Inflammatory macrophage treated with lipopolysaccharide for 1 hour (primary cell): Measurements from ENCODE around the gene B4GALT1.
"Not testable (repeated sequence)": the region's sequence is repeated elsewhere in the genome, so short reads cannot be mapped to it uniquely, and the experiment has no call there.

Experiments
- DNase-seq, 2 donors: peaks; one replicate each; pipeline ENCODE4 v3.0.0-alpha.2; 2020 to 2022

B4GALT1 gene

DNA sequence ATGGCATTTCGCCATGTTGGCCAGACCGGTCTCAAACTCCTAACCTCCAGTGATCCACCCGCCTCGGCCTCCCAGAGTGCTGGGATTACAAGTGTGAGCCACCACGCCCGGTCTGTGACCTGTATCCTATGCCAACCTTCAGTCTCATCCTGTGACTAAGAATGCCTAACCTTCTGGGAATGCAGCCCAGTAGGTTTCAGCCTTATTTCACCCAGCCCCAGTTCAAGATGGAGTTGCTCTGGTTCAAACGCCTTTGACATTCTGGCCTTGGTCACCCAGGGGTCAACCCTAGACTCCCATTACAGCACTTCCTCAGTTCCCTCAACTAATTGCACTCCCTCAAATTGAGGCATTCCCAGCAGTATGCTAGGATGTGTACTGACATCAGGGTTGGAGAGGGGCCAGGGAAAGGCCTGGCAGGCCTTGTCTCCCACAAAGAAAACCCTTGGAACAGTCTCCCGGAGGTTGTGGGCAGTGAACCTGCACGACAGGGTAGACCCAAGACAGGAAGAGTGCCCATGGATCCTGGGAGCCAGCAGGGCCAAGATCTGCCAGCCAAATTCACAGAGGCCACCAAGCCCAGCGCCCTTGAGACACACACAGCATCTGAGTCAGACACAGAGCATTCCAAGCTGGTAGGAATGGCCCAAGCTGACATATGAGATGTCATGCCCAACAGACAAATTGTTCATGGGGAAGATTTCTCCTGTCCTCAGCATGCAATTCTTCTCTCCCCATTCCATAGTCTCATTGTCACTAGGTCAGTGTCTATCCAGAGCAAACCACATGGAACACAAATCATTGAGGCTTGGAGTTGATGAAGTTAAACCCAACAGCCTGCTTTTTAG, 65.8 kb downstream of the B4GALT1 start:
- no peak for DNase-seq

DNA sequence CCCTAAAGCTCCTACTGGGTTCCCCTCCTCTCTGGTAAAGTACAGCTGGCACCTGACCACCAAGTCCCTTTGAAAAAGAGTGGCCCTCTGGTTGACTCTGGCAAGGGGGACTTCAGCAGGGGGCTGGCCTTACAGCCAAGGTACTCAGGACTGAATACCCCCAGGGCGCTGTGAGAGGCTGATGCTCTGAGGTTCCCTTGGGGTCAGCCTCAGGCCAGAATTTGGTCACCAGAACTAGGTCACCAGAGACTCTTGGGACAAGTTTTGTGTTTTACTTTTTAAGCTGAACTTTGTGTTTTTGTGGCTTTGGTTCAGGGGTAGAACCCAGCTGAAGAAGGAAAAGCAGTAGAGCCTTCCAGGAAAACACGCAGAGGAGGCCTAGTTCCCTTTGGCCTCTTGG, 67.4 kb downstream of the B4GALT1 start:
- no peak for DNase-seq

GRCh38 chr9:33097192-33097591, 69.9 kb downstream of the B4GALT1 start:
- DNase-seq, result no peak

DNA sequence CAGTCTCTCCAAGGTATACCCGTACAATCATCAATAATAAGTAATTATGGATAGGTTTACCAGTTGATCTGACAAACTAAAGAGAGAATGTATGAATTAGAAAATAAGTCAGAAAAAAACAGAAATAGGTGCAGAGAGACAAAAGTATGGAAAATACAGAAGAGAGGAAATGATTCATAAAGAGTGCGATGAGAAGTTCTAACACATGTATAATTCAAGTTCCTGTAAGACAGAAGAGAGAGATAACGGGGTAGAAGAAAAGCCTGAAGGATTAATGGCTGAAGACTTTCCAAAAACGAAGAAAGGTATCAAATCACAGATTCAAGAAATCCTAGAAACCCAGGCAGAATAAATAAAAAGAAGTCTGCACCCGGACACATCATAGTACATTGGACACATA, 74.5 kb downstream of the B4GALT1 start:
- DNase-seq, result no peak

DNA sequence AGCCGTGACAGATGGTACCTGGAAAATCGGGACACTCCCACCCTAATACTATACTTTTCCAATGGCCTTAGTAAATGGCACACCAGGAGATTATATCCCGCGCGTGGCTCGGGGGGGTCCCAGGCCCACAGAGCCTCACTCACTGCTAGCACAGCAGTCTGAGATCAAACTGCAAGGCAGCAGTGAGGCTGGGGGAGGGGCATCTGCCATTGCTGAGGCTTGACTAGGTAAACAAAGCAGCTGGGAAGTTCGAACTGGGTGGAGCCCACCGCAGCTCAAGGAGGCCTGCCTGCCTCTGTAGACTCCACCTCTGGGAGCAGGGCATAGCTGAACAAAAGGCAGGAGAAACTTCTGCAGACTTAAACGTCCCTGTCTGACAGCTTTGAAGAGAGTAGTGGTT, 81.5 kb downstream of the B4GALT1 start:
- not testable (repeated sequence) for DNase-seq

- DNase-seq, result peak; percentile 55 to 58
These were observed 84.4 kb downstream of the B4GALT1 start for GRCh38 chr9:33082538-33083326.

DNA sequence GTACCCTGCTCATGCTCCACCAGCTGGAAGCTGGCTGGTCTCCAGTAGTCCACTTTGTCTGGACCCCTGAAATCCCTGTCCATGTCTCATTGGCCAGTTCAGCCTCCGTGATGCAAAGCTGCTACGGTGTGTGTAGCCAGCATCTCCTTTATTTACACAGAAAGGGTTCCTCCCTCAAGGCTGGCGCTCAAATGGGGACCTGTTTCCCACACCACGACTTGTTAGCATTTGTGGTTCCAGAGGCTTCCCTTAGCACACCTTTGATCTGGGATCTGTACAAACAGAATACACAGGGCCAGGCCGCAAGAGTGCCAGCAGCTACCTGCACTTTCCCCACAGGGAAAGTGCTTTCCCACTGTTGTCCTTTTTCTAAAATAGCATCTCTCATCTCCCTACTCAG, 85.0 kb downstream of the B4GALT1 start:
- DNase-seq, result no peak

DNA sequence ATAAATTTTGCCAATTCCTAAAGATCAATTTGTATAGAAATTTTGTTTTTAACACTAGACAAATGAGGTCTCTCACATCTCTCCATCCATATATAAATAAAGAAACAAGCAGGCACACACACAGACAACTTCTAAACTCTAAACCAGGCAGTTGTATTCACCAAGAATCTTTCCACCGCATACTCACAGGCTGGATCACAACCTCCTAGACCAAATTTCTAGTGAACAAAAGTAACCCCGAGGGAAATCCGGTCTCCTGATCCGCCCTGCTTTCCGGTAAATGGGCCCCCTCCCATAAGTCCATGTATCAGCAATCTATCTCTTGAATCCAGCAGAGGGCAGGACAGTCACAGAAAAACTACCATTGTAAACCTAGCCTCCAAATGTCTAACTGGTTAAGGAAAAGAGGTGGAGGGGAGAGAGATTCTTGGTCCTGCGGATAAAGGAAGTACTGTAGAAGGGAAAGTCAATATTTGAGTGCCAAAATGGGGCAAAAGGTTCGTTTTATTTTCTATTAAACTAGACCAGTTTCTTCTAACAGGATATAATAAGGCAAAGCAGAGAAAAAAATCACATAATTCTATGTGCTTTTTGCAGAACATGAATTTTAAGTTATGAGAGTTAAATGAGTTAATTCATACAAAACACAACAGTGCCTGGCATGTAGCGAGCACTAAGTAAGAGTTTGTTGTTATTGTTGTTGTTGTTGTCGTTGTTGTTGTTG, 85.8 kb downstream of the B4GALT1 start:
- DNase-seq, result peak; percentile 64 to 77

- no peak for DNase-seq
These were observed 86.6 kb downstream of the B4GALT1 start for GRCh38 chr9:33080534-33080933.

GRCh38 chr9:33076046-33077004, 90.8 kb downstream of the B4GALT1 start, which contains the start of gene SMU1:
SMU1 (minus strand) TSS chr9:33076674; CDS start chr9:33076608, 66 bp downstream.
- peak; percentile 96 to 97 for DNase-seq

DNA sequence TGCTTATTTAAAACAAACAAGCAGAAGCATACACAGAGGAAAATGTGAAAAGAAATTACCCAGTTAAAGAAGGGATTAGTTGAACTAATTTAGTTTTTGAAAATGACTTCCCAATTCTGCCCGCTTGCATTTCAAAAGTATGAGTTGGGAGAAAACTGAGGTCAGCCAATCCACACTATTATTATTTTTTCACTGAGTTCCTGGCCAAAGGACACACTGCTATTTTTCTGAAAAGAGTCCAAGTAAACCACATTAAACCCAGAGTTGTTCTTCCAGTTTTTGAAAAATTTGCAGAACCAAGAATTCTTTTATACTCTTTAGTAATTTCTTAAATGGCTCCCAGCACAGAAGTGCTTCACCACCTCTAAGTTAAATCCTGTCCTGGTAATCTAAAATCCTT, 98.1 kb downstream of the B4GALT1 start:
- no peak for DNase-seq

DNA sequence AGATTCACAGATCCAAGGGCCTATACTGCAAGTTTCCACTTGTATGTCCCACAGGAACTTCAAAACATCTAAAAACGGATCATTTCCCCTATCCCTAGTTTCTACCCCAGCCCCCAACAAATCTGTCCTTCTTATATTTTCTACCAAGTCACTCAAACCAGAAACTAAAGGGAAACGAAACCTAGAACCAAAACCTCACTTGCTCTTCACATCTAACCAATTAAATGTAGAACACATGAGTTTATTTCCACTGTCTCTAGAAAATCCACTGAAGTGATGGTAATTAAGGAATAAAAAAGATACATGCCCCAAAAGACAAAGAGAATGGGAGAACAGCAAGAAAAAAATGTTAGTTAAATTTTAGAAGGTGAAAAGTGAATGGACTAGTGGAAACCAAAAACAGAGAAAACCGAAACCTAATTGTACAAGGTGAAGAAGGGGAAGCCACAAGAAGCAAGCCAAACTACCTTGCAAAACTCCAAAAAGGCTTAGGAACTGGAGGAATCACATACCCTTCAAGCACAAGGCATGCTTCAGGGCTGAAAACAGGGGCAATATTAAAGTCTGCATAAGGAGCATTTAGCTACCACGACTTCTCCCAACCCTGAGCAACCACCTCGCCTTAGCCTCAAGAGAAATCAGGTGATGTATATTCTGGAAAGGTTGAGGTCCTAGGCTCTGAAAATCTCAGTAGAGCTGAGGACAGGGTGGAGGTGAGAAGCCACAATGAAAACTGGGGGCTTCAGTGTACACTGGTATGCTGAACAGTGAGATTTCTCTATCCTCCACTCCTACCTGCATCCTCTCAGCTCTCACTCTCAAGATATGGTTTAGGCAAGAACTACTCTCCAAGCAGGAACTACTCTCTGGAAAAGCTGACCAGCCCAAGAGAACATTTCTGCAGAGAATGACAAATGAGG, 101.7 kb downstream of the B4GALT1 start:
- DNase-seq, result peak in 1 of 2 donors; percentile 47
